GM12878 (cell line): ENCODE measurements around the gene ZBTB4.
"Not testable (repeated sequence)": the region's sequence is repeated elsewhere in the genome, so short reads cannot be mapped to it uniquely, and the experiment has no call there.

Experiments used
- BHLHE40 ChIP-seq, 2 experiments: fragments of 450-650 bp in 1 of 2; IDR thresholded peaks; 2 replicates each; pipeline ENCODE4 v1.6.1; 2011 to 2017; ENCODE audit warnings: low read depth in 2 of 2, borderline replicate concordance in 1 of 2, improper control_type of control experiment in 1 of 2, low read length in 1 of 2, mild to moderate bottlenecking in 1 of 2
- BMI1 ChIP-seq: fragments of 450-650 bp; IDR thresholded peaks from 2 replicates; pipeline ENCODE4 v1.6.1; 2016; ENCODE audit warnings: mild to moderate bottlenecking, moderate library complexity, borderline replicate concordance
- CBFB ChIP-seq: IDR thresholded peaks from 2 replicates; pipeline ENCODE4 v1.6.1; 2016; ENCODE audit warnings: antibody characterized with exemption, low read depth
- CBX5 ChIP-seq: sonication (generic); IDR thresholded peaks from 2 replicates; pipeline ENCODE4 v1.6.1; 2016; ENCODE audit warnings: low read depth, moderate library complexity, mild to moderate bottlenecking, inconsistent platforms
- EP300 ChIP-seq, 2 experiments: fragments of 150-350 bp in 1 of 2; IDR thresholded peaks; 2 replicates each; pipeline ENCODE4 v1.6.1; 2011 to 2012; ENCODE audit warnings: low read depth in 2 of 2, low read length in 2 of 2, borderline replicate concordance in 1 of 2, improper control_type of control experiment in 1 of 2, inconsistent platforms in 1 of 2; ENCODE audit not compliant: control insufficient read depth in 1 of 2
- EZH2 ChIP-seq: IDR thresholded peaks from 2 replicates; pipeline ENCODE4 v1.6.1; 2012; ENCODE audit warnings: low read depth, mild to moderate bottlenecking, control low read depth, inconsistent platforms, low read length, borderline replicate concordance; ENCODE audit not compliant: control insufficient read depth
- SRF ChIP-seq, 2 experiments: IDR thresholded peaks; 2 replicates each; pipeline ENCODE4 v1.6.1; 2011; ENCODE audit warnings: low read depth in 2 of 2, low read length in 2 of 2, mild to moderate bottlenecking in 1 of 2, moderate library complexity in 1 of 2
- TAF1 ChIP-seq: IDR thresholded peaks from 2 replicates; pipeline ENCODE4 v1.6.1; 2011; ENCODE audit warnings: mild to moderate bottlenecking, low read depth, low read length, borderline replicate concordance
- YY1 ChIP-seq: IDR thresholded peaks from 2 replicates; pipeline ENCODE4 v1.6.1; 2011; ENCODE audit warnings: low read depth, mild to moderate bottlenecking, low read length
- TF ChIP-seq, protein P1 (sequence below), 3 experiments: IDR thresholded peaks in 2 of 3; conservative IDR thresholded peaks in 1 of 3; 2 replicates each; pipeline ENCODE4 v1.5.1; 2011; ENCODE audit warnings: low read depth in 3 of 3, low read length in 3 of 3, mild to moderate bottlenecking in 3 of 3, control low read depth in 2 of 3, moderate library complexity in 2 of 3, inconsistent platforms in 1 of 3, mixed read lengths in 1 of 3; ENCODE audit not compliant: control insufficient read depth in 2 of 3, insufficient read depth in 1 of 3; ENCODE audit errors: extremely low read depth in 1 of 3

GRCh38 chr17:7481275-7481674, 1.8 kb upstream of the ZBTB4 start, which contains the start of gene SLC35G6:
- not testable (repeated sequence) for TF ChIP-seq SRF (IDR thresholded peaks at IDR 0.05; ENCODE audit: low read depth in 2 of 2, low read length in 2 of 2); TAF1; CBX5; YY1; BHLHE40 (IDR thresholded peaks at IDR 0.05; ENCODE audit: borderline replicate concordance in 1 of 2, low read depth in 2 of 2, low read length in 1 of 2); EZH2; EP300 (IDR thresholded peaks at IDR 0.05; ENCODE audit: borderline replicate concordance in 1 of 2, control insufficient read depth in 1 of 2, low read depth in 2 of 2, low read length in 2 of 2); BMI1; CBFB
- TF ChIP-seq, protein P1, sequence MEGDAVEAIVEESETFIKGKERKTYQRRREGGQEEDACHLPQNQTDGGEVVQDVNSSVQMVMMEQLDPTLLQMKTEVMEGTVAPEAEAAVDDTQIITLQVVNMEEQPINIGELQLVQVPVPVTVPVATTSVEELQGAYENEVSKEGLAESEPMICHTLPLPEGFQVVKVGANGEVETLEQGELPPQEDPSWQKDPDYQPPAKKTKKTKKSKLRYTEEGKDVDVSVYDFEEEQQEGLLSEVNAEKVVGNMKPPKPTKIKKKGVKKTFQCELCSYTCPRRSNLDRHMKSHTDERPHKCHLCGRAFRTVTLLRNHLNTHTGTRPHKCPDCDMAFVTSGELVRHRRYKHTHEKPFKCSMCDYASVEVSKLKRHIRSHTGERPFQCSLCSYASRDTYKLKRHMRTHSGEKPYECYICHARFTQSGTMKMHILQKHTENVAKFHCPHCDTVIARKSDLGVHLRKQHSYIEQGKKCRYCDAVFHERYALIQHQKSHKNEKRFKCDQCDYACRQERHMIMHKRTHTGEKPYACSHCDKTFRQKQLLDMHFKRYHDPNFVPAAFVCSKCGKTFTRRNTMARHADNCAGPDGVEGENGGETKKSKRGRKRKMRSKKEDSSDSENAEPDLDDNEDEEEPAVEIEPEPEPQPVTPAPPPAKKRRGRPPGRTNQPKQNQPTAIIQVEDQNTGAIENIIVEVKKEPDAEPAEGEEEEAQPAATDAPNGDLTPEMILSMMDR (IDR thresholded peaks at IDR 0.05 in 2 of 3, conservative IDR thresholded peaks at IDR 0.05 in 1 of 3; ENCODE audit: control insufficient read depth in 2 of 3, extremely low read depth in 1 of 3, insufficient read depth in 1 of 3, low read depth in 3 of 3, low read length in 3 of 3), result not testable (repeated sequence)
